H1 (cell line): Measurements from ENCODE around the gene ASB8. TPM values are rescaled to one million over a fixed set of nuclear protein-coding genes. Genes with fewer than 3 reads are reported as not detected.

Experiments used
- CTCF ChIA-PET: fragments of 300-600 bp; sonication (Branson Sonifier 250); formaldehyde crosslinking; loops from one replicate; lab custom pipeline; 2021; ENCODE audit not compliant: partially characterized antibody; lab: Charles Lee
- POLR2A ChIA-PET: fragments of 300-600 bp; sonication (Branson Sonifier 250); formaldehyde crosslinking; loops from one replicate; lab custom pipeline; 2021; ENCODE audit warnings: inconsistent platforms; ENCODE audit not compliant: partially characterized antibody; lab: Charles Lee
- DNase-seq, 2 experiments: peaks; one replicate each; pipeline versions ENCODE4 v3.0.0 to v3.0.0-alpha.2; 2010 to 2022; ENCODE audit warnings: low spot score in 2 of 2, low read depth in 1 of 2, mixed read lengths in 1 of 2
- FAIRE-seq: peaks from 2 replicates; lab custom pipeline; 2011; peaks lifted over from hg19 to GRCh38; lab: Jason Lieb, UNC
- H2AFZ ChIP-seq: 2 replicates; pipeline ENCODE4 v1.8.1; 2012; ENCODE audit warnings: low read length, inconsistent platforms
- H2AK5ac ChIP-seq: 2 replicates; pipeline ENCODE4 v1.6.1; 2013; ENCODE audit warnings: low read depth, low read length
- H2BK120ac ChIP-seq: replicated peaks from 2 replicates; pipeline ENCODE3; 2013; ENCODE audit warnings: low read depth, low read length, inconsistent platforms
- H2BK12ac ChIP-seq: 2 replicates; pipeline ENCODE4 v1.6.1; 2013; ENCODE audit warnings: low read depth, low read length
- H2BK15ac ChIP-seq: 2 replicates; pipeline ENCODE4 v1.6.1; 2013; ENCODE audit warnings: low read length
- H2BK20ac ChIP-seq: 2 replicates; pipeline ENCODE4 v1.6.1; 2013; ENCODE audit warnings: low read length
- H2BK5ac ChIP-seq: 2 replicates; pipeline ENCODE4 v1.6.1; 2013; ENCODE audit warnings: low read depth, low read length
- H3K14ac ChIP-seq: 2 replicates; pipeline ENCODE4 v1.6.1; 2013; ENCODE audit warnings: inconsistent platforms; ENCODE audit not compliant: insufficient read length
- H3K18ac ChIP-seq: 2 replicates; pipeline ENCODE4 v1.6.1; 2013; ENCODE audit warnings: low read length; ENCODE audit errors: extremely low read depth
- H3K23ac ChIP-seq: 2 replicates; pipeline ENCODE4 v1.6.1; 2013; ENCODE audit warnings: inconsistent platforms; ENCODE audit not compliant: insufficient read length
- H3K23me2 ChIP-seq: 2 replicates; pipeline ENCODE4 v1.6.1; 2013; ENCODE audit warnings: low read depth, low read length
- H3K27ac ChIP-seq: 2 replicates; pipeline ENCODE4 v1.6.1; 2011; ENCODE audit warnings: low read depth, low read length, inconsistent platforms
- H3K27me3 ChIP-seq, 4 experiments: replicated peaks in 1 of 4; 1 replicate in 1 of 4; 2 replicates in 3 of 4; pipeline versions ENCODE4 v1.6.1 to v1.8.1; 2011 to 2013; ENCODE audit warnings: low read length in 3 of 4, mild to moderate bottlenecking in 3 of 4, inconsistent platforms in 2 of 4, mixed read lengths in 2 of 4, moderate library complexity in 1 of 4; ENCODE audit not compliant: control insufficient read depth in 3 of 4, insufficient read depth in 3 of 4; ENCODE audit errors: extremely low read depth in 1 of 4
- H3K36me3 ChIP-seq, 4 experiments: 2 replicates each; pipeline versions ENCODE4 v1.6.1 to v1.8.1; 2011 to 2013; ENCODE audit warnings: mild to moderate bottlenecking in 4 of 4, low read length in 3 of 4, moderate library complexity in 2 of 4, control low read depth in 1 of 4, inconsistent platforms in 1 of 4; ENCODE audit not compliant: insufficient read depth in 4 of 4, control insufficient read depth in 2 of 4
- H3K4ac ChIP-seq: replicated peaks from 2 replicates; pipeline ENCODE3; 2013; ENCODE audit warnings: low read length, low read depth, mixed read lengths, inconsistent platforms; ENCODE audit not compliant: insufficient read length
- H3K4me1 ChIP-seq, 4 experiments: replicated peaks in 1 of 4; 1 replicate in 1 of 4; 2 replicates in 3 of 4; pipeline versions ENCODE4 v1.6.1 to v1.8.1; 2011 to 2013; ENCODE audit warnings: low read length in 3 of 4, inconsistent platforms in 2 of 4, mixed read lengths in 1 of 4; ENCODE audit not compliant: insufficient read depth in 4 of 4, control insufficient read depth in 3 of 4
- H3K4me2 ChIP-seq, 2 experiments: 2 replicates each; pipeline versions ENCODE4 v1.6.1 to v1.8.1; 2011 to 2013; ENCODE audit warnings: low read depth in 2 of 2, low read length in 2 of 2, control low read depth in 1 of 2, inconsistent platforms in 1 of 2, mild to moderate bottlenecking in 1 of 2; ENCODE audit not compliant: insufficient read depth in 1 of 2
- H3K4me3 ChIP-seq, 4 experiments: fragments of 200-600, 300-600 bp in 1 of 4; sonication (generic), shearing (Covaris generic), sonication (Bioruptor Twin) in 1 of 4; 2 replicates each; pipeline versions ENCODE4 v1.5.1 to v1.8.1; 2011 to 2016; ENCODE audit warnings: low read length in 4 of 4, low read depth in 3 of 4, control low read depth in 2 of 4, inconsistent platforms in 2 of 4, mild to moderate bottlenecking in 2 of 4, mixed read lengths in 1 of 4, moderate library complexity in 1 of 4; ENCODE audit not compliant: insufficient read depth in 2 of 4; ENCODE audit errors: extremely low read depth in 1 of 4
- H3K56ac ChIP-seq: replicated peaks from 2 replicates; pipeline ENCODE3; 2013; ENCODE audit warnings: low read depth, mild to moderate bottlenecking, mixed read lengths, low read length, inconsistent platforms; ENCODE audit not compliant: insufficient read length
- H3K79me1 ChIP-seq: 2 replicates; pipeline ENCODE4 v1.6.1; 2013; ENCODE audit warnings: low read depth, low read length, control low read depth
- H3K79me2 ChIP-seq, 2 experiments: 2 replicates each; pipeline versions ENCODE4 v1.6.1 to v1.8.1; 2012 to 2013; ENCODE audit warnings: low read length in 2 of 2, mild to moderate bottlenecking in 2 of 2, inconsistent platforms in 1 of 2; ENCODE audit not compliant: insufficient read depth in 2 of 2, control insufficient read depth in 1 of 2
- H3K9ac ChIP-seq, 4 experiments: replicated peaks in 1 of 4; 1 replicate in 1 of 4; 2 replicates in 3 of 4; pipeline versions ENCODE4 v1.6.1 to v1.8.1; 2011 to 2013; ENCODE audit warnings: low read depth in 3 of 4, low read length in 3 of 4, control low read depth in 2 of 4, mild to moderate bottlenecking in 2 of 4, moderate library complexity in 2 of 4, inconsistent platforms in 1 of 4; ENCODE audit errors: extremely low read depth in 1 of 4
- H3K9me3 ChIP-seq, 2 experiments: 2 replicates each; pipeline versions ENCODE4 v1.6.1 to v1.8.1; 2012 to 2013; ENCODE audit warnings: mild to moderate bottlenecking in 2 of 2, moderate library complexity in 2 of 2, control low read depth in 1 of 2, inconsistent platforms in 1 of 2, low read depth in 1 of 2, low read length in 1 of 2, mixed read lengths in 1 of 2; ENCODE audit not compliant: insufficient read depth in 2 of 2
- H4K20me1 ChIP-seq, 2 experiments: replicated peaks in 1 of 2; 2 replicates each; pipeline versions ENCODE3 to v1.8.1; 2011 to 2013; ENCODE audit warnings: inconsistent platforms in 2 of 2, low read length in 2 of 2, mild to moderate bottlenecking in 1 of 2; ENCODE audit not compliant: insufficient read depth in 2 of 2, control insufficient read depth in 1 of 2
- H4K5ac ChIP-seq: 2 replicates; pipeline ENCODE4 v1.6.1; 2013; ENCODE audit warnings: low read length, low read depth, mixed read lengths, inconsistent platforms; ENCODE audit not compliant: insufficient read length
- H4K8ac ChIP-seq: 2 replicates; pipeline ENCODE4 v1.8.0; 2013; ENCODE audit warnings: mild to moderate bottlenecking, moderate library complexity, low read length, inconsistent platforms; ENCODE audit not compliant: insufficient read depth; ENCODE audit errors: extremely low read depth
- H4K91ac ChIP-seq: replicated peaks from 2 replicates; pipeline ENCODE3; 2013; ENCODE audit warnings: low read length, mixed read lengths, inconsistent platforms; ENCODE audit not compliant: insufficient read length
- ASH2L ChIP-seq: fragments of 200-600, 300-600 bp; sonication (generic); IDR thresholded peaks from one replicate; pipeline ENCODE4 v1.7.1; 2017; ENCODE audit warnings: low read length
- BACH1 ChIP-seq: IDR thresholded peaks from 2 replicates; pipeline ENCODE4 v1.6.1; 2012; ENCODE audit warnings: low read length, improper control_type of control experiment
- CBX8 ChIP-seq: fragments of 300-800, 300-1000 bp; sonication (generic); IDR thresholded peaks from 2 replicates; pipeline ENCODE4 v1.7.1; 2016; ENCODE audit warnings: low read depth, low read length, borderline replicate concordance
- CHD1 ChIP-seq: IDR thresholded peaks from 2 replicates; pipeline ENCODE4 v1.6.1; 2012; ENCODE audit warnings: low read depth, low read length, improper control_type of control experiment
- EP300 ChIP-seq, 2 experiments: IDR thresholded peaks; 1 replicate in 1 of 2; 2 replicates in 1 of 2; pipeline ENCODE4 v1.6.1; 2011 to 2012; ENCODE audit warnings: low read depth in 2 of 2, low read length in 2 of 2, mild to moderate bottlenecking in 2 of 2, borderline replicate concordance in 1 of 2, inconsistent platforms in 1 of 2, moderate library complexity in 1 of 2
- EZH2 ChIP-seq: fragments of 200-600 bp; sonication (generic); IDR thresholded peaks from 2 replicates; pipeline ENCODE4 v1.7.1; 2012; ENCODE audit warnings: low read depth, mild to moderate bottlenecking, moderate library complexity, low read length, inconsistent platforms; ENCODE audit not compliant: severe bottlenecking
- HDAC2 ChIP-seq, 2 experiments: fragments of 300-600 bp in 1 of 2; sonication (generic) in 1 of 2; IDR thresholded peaks; 2 replicates each; pipeline ENCODE4 v1.6.1; 2011 to 2012; ENCODE audit warnings: low read depth in 2 of 2, low read length in 2 of 2, mild to moderate bottlenecking in 2 of 2, moderate library complexity in 2 of 2, borderline replicate concordance in 1 of 2, inconsistent platforms in 1 of 2
- KDM1A ChIP-seq: fragments of 200-600, 300-600 bp; sonication (generic); IDR thresholded peaks from 2 replicates; pipeline ENCODE4 v1.7.1; 2016; ENCODE audit warnings: mild to moderate bottlenecking, low read length, borderline replicate concordance
- MAFK ChIP-seq: IDR thresholded peaks from 2 replicates; pipeline ENCODE4 v1.6.1; 2012; ENCODE audit warnings: low read depth, mild to moderate bottlenecking, improper control_type of control experiment, low read length
- POLR2A ChIP-seq, 2 experiments: IDR thresholded peaks; 1 replicate in 1 of 2; 2 replicates in 1 of 2; pipeline ENCODE4 v1.6.1; 2011; ENCODE audit warnings: low read depth in 2 of 2, low read length in 2 of 2, mild to moderate bottlenecking in 2 of 2; ENCODE audit errors: control extremely low read depth in 1 of 2
- RFX5 ChIP-seq: IDR thresholded peaks from 2 replicates; pipeline ENCODE4 v1.6.1; 2011; ENCODE audit warnings: low read depth, low read length, improper control_type of control experiment, borderline replicate concordance
- SIN3A ChIP-seq, 2 experiments: IDR thresholded peaks in 1 of 2; conservative IDR thresholded peaks in 1 of 2; 2 replicates each; pipeline ENCODE4 v1.6.1; 2011 to 2012; ENCODE audit warnings: low read length in 2 of 2, improper control_type of control experiment in 1 of 2, low read depth in 1 of 2, mild to moderate bottlenecking in 1 of 2
- SIRT6 ChIP-seq: IDR thresholded peaks from one replicate; pipeline ENCODE4 v1.7.1; 2012; ENCODE audit warnings: low read length, inconsistent platforms
- SP4 ChIP-seq: IDR thresholded peaks from 2 replicates; pipeline ENCODE4 v1.6.1; 2012; ENCODE audit warnings: low read length, inconsistent platforms
- SRF ChIP-seq: IDR thresholded peaks from 2 replicates; pipeline ENCODE4 v1.6.1; 2011; ENCODE audit warnings: mild to moderate bottlenecking, low read depth, low read length, moderate library complexity
- whole genome bisulfite sequencing, 2 experiments: shearing (Covaris generic) in 1 of 2; methylation state at CpG; one replicate each; pipeline versions ENCODE4 v1.1.6 to v1.1.7; 2013 to 2015; ENCODE audit warnings: low lambda C conversion rate in 2 of 2, mixed read lengths in 2 of 2, inconsistent platforms in 1 of 2, low coverage in 1 of 2, missing lambda C conversion rate in 1 of 2; ENCODE audit not compliant: insufficient replicate concordance in 2 of 2, insufficient coverage in 1 of 2, insufficient read length in 1 of 2; ENCODE audit errors: extremely low coverage in 1 of 2, missing lambda C conversion rate in 1 of 2; 5-methylcytosine and 5-hydroxymethylcytosine counted together
- polyA plus RNA-seq, 7 experiments: library from polyadenylated mRNA; depleted of rRNA in 3 of 7; stranded (reverse) in 5 of 7; unstranded in 2 of 7; fragments of >200 nt in 5 of 7; fragments of 200-250 nt in 2 of 7; gene quantifications; 1 replicate in 5 of 7; 2 replicates in 1 of 7; 4 replicates in 1 of 7; pipeline versions ENCODE4 v1.2.1 to v1.2.3, GENCODE V29; 2011 to 2013; ENCODE audit warnings: missing spikeins in 2 of 7, mixed read lengths in 2 of 7
- total RNA-seq: library from RNA; stranded (reverse); fragmentation: NEBNext Ultra II Directional; extraction: Animal tissue kit (Norgen Biotek cat#: 25700); gene quantifications from 2 replicates; pipeline ENCODE4 v1.2.1, GENCODE V29; 2021

Gene ASB8
- total and polyA plus RNA-seq, 2 of the 8 experiments (the other 6 are each of a cell fraction or from before 2014, with no cell fraction given), result 3.8 to 8.3 TPM

- ChIA-PET POLR2A (interaction anchor here (0.7 to 1.6 kb wide), 2 partner anchors 20 to 21 kb away, joined by 3 to 5 read pairs; partner anchors contain the start of gene SENP1), CTCF (interaction anchor here (0.7 kb wide), 1 partner anchor 36 kb away, joined by 3 read pairs; no protein-coding TSS in a partner anchor)
- H3K36me3 ChIP-seq, result peaks cover 9 to 70% (median 50%) of the 10 kb centered on the region in 4 experiments
- H2BK120ac ChIP-seq, result no peak overlapping the region
- no peak overlapping the region for H4K8ac ChIP-seq
- H3K27me3 ChIP-seq, result no peaks in the 10 kb centered on the region
- H4K20me1 ChIP-seq, result peaks cover 0 to 4% of the 10 kb centered on the region in 2 experiments
- FAIRE-seq (no peak), DNase-seq (no peak)
- no peak overlapping the region for H3K56ac ChIP-seq
- H3K4me2 ChIP-seq, result no peak overlapping the region
- H3K79me1 ChIP-seq, result peaks cover 2% of the 10 kb centered on the region; the same call in 1 of the 2 replicates
- H3K14ac ChIP-seq, result no peak overlapping the region
- H4K91ac ChIP-seq, result no peak overlapping the region
- H2BK20ac ChIP-seq, result no peak overlapping the region
- H2BK15ac ChIP-seq, result no peak overlapping the region
- WGBS, 2 experiments, result 99% methylated on average over 4 of the region's 4 CpGs; no CpG with 5 or more reads in 1 of the 2 experiments
- no peak overlapping the region for H3K4me3 ChIP-seq
- H2AFZ ChIP-seq, result no peak overlapping the region
- no peak overlapping the region for H3K9ac ChIP-seq
- H3K18ac ChIP-seq, result no peak overlapping the region
- no peak overlapping the region for H3K27ac ChIP-seq
- H3K23ac ChIP-seq, result no peak overlapping the region
- H3K4ac ChIP-seq, result no peak overlapping the region
- H4K5ac ChIP-seq, result no peak overlapping the region
- no peak overlapping the region for H2BK12ac ChIP-seq
- no peak overlapping the region for H2AK5ac ChIP-seq
- H3K9me3 ChIP-seq, result no peaks in the 10 kb centered on the region
- no peaks in the 10 kb centered on the region; a peak in 1 of 7 replicates for H3K4me1 ChIP-seq
- H2BK5ac ChIP-seq, result no peak overlapping the region
- H3K79me2 ChIP-seq, result peaks cover 2 to 12% of the 10 kb centered on the region in 2 experiments; a peak in 2 of 4 replicates
- no peaks in the 10 kb centered on the region for H3K23me2 ChIP-seq
- TF ChIP-seq SRF (no peak), BACH1 (no peak), SP4 (no peak), EP300 (IDR thresholded peaks at IDR 0.05; ENCODE audit: borderline replicate concordance in 1 of 2, low read depth in 2 of 2, low read length in 2 of 2) (no peak), CBX8 (no peak), ASH2L (no peak), MAFK (no peak), RFX5 (no peak), EZH2 (no peak), CHD1 (no peak), POLR2A (IDR thresholded peaks at IDR 0.05; ENCODE audit: control extremely low read depth in 1 of 2, low read depth in 2 of 2, low read length in 2 of 2) (no peak), SIRT6 (no peak), SIN3A (conservative IDR thresholded peaks at IDR 0.05 in 1 of 2, IDR thresholded peaks at IDR 0.05 in 1 of 2; ENCODE audit: low read depth in 1 of 2, low read length in 2 of 2) (no peak), HDAC2 (IDR thresholded peaks at IDR 0.05; ENCODE audit: borderline replicate concordance in 1 of 2, low read depth in 2 of 2, low read length in 2 of 2) (no peak), KDM1A (no peak)
Observed at GRCh38 chr12:48125985-48126384, 31.3 kb downstream of the ASB8 start.
